Fibroblast of lung (primary cell): Measurements from ENCODE around the gene VWA2.

Source experiments
- EZH2 ChIP-seq: IDR thresholded peaks from 2 replicates; pipeline ENCODE4 v1.5.1; 2012; ENCODE audit warnings: low read length, control low read depth, mild to moderate bottlenecking; ENCODE audit errors: missing control alignments
- TF ChIP-seq, protein P1 (sequence below), 2 donors: IDR thresholded peaks in 1 of 2; conservative IDR thresholded peaks in 1 of 2; 1 replicate in 1 of 2; 2 replicates in 1 of 2; pipeline ENCODE4 v1.5.1; 2011 to 2012; ENCODE audit warnings: low read length in 2 of 2, control low read depth in 1 of 2, inconsistent platforms in 1 of 2, low read depth in 1 of 2, mild to moderate bottlenecking in 1 of 2

GRCh38 chr10:114283535-114284234 lies 44.6 kb downstream of the VWA2 start:
- no peak for TF ChIP-seq EZH2
- TF ChIP-seq, protein P1, sequence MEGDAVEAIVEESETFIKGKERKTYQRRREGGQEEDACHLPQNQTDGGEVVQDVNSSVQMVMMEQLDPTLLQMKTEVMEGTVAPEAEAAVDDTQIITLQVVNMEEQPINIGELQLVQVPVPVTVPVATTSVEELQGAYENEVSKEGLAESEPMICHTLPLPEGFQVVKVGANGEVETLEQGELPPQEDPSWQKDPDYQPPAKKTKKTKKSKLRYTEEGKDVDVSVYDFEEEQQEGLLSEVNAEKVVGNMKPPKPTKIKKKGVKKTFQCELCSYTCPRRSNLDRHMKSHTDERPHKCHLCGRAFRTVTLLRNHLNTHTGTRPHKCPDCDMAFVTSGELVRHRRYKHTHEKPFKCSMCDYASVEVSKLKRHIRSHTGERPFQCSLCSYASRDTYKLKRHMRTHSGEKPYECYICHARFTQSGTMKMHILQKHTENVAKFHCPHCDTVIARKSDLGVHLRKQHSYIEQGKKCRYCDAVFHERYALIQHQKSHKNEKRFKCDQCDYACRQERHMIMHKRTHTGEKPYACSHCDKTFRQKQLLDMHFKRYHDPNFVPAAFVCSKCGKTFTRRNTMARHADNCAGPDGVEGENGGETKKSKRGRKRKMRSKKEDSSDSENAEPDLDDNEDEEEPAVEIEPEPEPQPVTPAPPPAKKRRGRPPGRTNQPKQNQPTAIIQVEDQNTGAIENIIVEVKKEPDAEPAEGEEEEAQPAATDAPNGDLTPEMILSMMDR (conservative IDR thresholded peaks at IDR 0.05 in 1 of 2, IDR thresholded peaks at IDR 0.05 in 1 of 2; ENCODE audit: low read depth in 1 of 2, low read length in 2 of 2) = no peak
